ENCODE results near the gene SLC16A10.

DNA sequence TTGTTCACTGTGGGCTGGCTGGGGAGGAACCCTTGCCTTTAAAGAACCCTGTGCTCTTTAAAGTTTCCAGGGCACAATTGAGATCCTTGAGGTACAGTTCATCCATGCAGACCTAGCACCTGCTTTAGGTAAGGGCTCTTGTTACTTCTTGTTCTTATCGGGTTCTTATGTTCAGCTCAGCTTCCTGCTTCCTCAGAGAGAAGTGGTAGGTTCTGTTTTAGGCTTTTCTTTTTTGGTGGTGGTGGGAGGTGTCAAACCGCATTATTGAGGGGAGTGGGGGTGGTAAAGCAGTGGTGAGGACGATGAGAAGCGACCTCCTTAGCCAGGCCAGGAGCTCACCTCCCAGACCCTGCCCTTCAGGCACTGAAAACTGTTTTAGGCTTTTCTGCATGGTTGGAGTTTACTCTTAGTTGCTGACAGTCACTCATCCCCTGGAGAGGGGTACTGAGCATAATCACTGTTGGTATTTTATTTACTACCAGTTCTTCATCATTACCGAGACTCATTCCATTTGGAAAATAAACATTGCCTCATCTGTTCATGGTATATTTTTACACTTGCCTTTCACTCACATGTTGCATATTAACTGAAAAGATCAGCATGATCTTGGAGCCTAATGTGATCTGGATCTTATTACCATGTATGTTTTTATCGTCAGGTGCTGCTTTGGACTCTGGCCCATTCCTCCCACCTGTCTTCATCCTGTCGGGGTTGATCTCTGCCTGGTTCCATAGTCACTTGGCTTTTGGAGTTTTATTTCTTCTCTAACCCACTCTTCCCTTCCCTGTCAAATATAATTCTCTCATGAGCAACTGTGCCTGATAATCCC, 35.4 kb downstream of the SLC16A10 start:
- TF ChIP-seq, protein P1, sequence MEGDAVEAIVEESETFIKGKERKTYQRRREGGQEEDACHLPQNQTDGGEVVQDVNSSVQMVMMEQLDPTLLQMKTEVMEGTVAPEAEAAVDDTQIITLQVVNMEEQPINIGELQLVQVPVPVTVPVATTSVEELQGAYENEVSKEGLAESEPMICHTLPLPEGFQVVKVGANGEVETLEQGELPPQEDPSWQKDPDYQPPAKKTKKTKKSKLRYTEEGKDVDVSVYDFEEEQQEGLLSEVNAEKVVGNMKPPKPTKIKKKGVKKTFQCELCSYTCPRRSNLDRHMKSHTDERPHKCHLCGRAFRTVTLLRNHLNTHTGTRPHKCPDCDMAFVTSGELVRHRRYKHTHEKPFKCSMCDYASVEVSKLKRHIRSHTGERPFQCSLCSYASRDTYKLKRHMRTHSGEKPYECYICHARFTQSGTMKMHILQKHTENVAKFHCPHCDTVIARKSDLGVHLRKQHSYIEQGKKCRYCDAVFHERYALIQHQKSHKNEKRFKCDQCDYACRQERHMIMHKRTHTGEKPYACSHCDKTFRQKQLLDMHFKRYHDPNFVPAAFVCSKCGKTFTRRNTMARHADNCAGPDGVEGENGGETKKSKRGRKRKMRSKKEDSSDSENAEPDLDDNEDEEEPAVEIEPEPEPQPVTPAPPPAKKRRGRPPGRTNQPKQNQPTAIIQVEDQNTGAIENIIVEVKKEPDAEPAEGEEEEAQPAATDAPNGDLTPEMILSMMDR (IDR thresholded peaks at IDR 0.05), result no peak
- TF ChIP-seq POLR2A (IDR thresholded peaks at IDR 0.05; ENCODE audit: low read depth), result no peak
- TF ChIP-seq EP300 (IDR thresholded peaks at IDR 0.05), result no peak
- no peak for TF ChIP-seq POLR2AphosphoS5 (IDR thresholded peaks at IDR 0.05)
